Stimulated activated naive CD8-positive, alpha-beta T cell treated with anti-CD3 and anti-CD28 coated beads, Interleukin-15, amount 100 ng/mL, for 72 hours (primary cell): ENCODE data around the gene TRDN.
"Not testable (repeated sequence)": the region's sequence is repeated elsewhere in the genome, so short reads cannot be mapped to it uniquely, and the experiment has no call there.

Experiments
- ATAC-seq: fragments of 150-1000 bp; cut with Tn5 transposase; 2 replicates; pipeline ENCODE4 v1.10.0; 2021; ENCODE audit warnings: mild to moderate bottlenecking, moderate library complexity
- DNase-seq, 2 donors: peaks; one replicate each; pipeline ENCODE4 v3.0.0; 2021 to 2022
- H3K27ac Mint-ChIP-seq, 2 donors: one replicate each; pipeline ENCODE4 v1.8.0; 2022; ENCODE audit warnings: mild to moderate bottlenecking in 2 of 2, mixed read lengths in 2 of 2, moderate library complexity in 2 of 2
- H3K27me3 Mint-ChIP-seq: one replicate; pipeline ENCODE4 v1.8.0; 2022; ENCODE audit warnings: mixed read lengths
- H3K4me1 Mint-ChIP-seq: one replicate; pipeline ENCODE4 v1.8.0; 2022; ENCODE audit warnings: mild to moderate bottlenecking, mixed read lengths
- H3K4me3 Mint-ChIP-seq, 2 donors: one replicate each; pipeline ENCODE4 v1.8.0; 2022; ENCODE audit warnings: mild to moderate bottlenecking in 2 of 2, mixed read lengths in 2 of 2, moderate library complexity in 1 of 2
- H3K9me3 Mint-ChIP-seq, 2 donors: one replicate each; pipeline ENCODE4 v1.8.0; 2022; ENCODE audit warnings: mixed read lengths in 2 of 2

The TRDN gene

GRCh38 chr6:123515715-123516114 lies 121.0 kb downstream of the TRDN start:
- no peaks in the 10 kb centered on the region for H3K27me3 Mint-ChIP-seq
- DNase-seq (no peak), ATAC-seq (no peak)
- no peaks in the 10 kb centered on the region for H3K4me1 Mint-ChIP-seq
- H3K9me3 Mint-ChIP-seq, result no peaks in the 10 kb centered on the region
- no peak overlapping the region for H3K4me3 Mint-ChIP-seq
- no peak overlapping the region for H3K27ac Mint-ChIP-seq

GRCh38 chr6:123509112-123509511 lies 127.6 kb downstream of the TRDN start:
- Mint-ChIP-seq H3K9me3 (peaks cover 0 to 5% of the 10 kb centered on the region in 2 donors), H3K4me3 (no peak overlapping the region), H3K4me1 (no peaks in the 10 kb centered on the region), H3K27ac (no peak overlapping the region), H3K27me3 (no peaks in the 10 kb centered on the region)
- DNase-seq (no peak), ATAC-seq (no peak)

- DNase-seq, result no peak
- Mint-ChIP-seq H3K4me1 (no peaks in the 10 kb centered on the region), H3K27me3 (no peaks in the 10 kb centered on the region), H3K27ac (no peak overlapping the region), H3K4me3 (no peak overlapping the region), H3K9me3 (peaks cover 0 to 5% of the 10 kb centered on the region in 2 donors)
- no peak for ATAC-seq
These were observed 128.5 kb downstream of the TRDN start for GRCh38 chr6:123508290-123508689.

- peaks cover 0 to 5% of the 10 kb centered on the region in 2 donors for H3K9me3 Mint-ChIP-seq
- DNase-seq, result no peak
- no peaks in the 10 kb centered on the region for H3K4me1 Mint-ChIP-seq
- ATAC-seq, result no peak
- no peaks in the 10 kb centered on the region for H3K27me3 Mint-ChIP-seq
- no peak overlapping the region for H3K4me3 Mint-ChIP-seq
- no peak overlapping the region for H3K27ac Mint-ChIP-seq
These were observed 129.2 kb downstream of the TRDN start for GRCh38 chr6:123507582-123507981.

- H3K27ac Mint-ChIP-seq, result no peak overlapping the region
- peaks cover 0 to 5% of the 10 kb centered on the region in 2 donors for H3K9me3 Mint-ChIP-seq
- H3K27me3 Mint-ChIP-seq, result no peaks in the 10 kb centered on the region
- no peaks in the 10 kb centered on the region for H3K4me1 Mint-ChIP-seq
- no peak for DNase-seq
- no peak overlapping the region for H3K4me3 Mint-ChIP-seq
- ATAC-seq, result no peak
These were observed 133.1 kb downstream of the TRDN start for GRCh38 chr6:123503619-123504018.

GRCh38 chr6:123497025-123497424 lies 139.7 kb downstream of the TRDN start:
- no peaks in the 10 kb centered on the region for H3K4me1 Mint-ChIP-seq

GRCh38 chr6:123489589-123489988 lies 147.2 kb downstream of the TRDN start:
- Mint-ChIP-seq H3K27me3 (no peaks in the 10 kb centered on the region), H3K27ac (no peak overlapping the region), H3K4me3 (no peak overlapping the region), H3K4me1 (no peaks in the 10 kb centered on the region), H3K9me3 (no peaks in the 10 kb centered on the region)
- no peak for ATAC-seq
- no peak for DNase-seq

More at GRCh38 chr6:123497025-123497424, 139.7 kb downstream of the TRDN start:
- H3K27me3 Mint-ChIP-seq, result no peaks in the 10 kb centered on the region
- ATAC-seq, result no peak
- H3K27ac Mint-ChIP-seq, result no peak overlapping the region
- no peak for DNase-seq
- no peaks in the 10 kb centered on the region for H3K9me3 Mint-ChIP-seq
- no peak overlapping the region for H3K4me3 Mint-ChIP-seq

GRCh38 chr6:123480986-123481385 lies 155.8 kb downstream of the TRDN start:
- DNase-seq (no peak), ATAC-seq (no peak)
- no peaks in the 10 kb centered on the region for H3K4me1 Mint-ChIP-seq
- no peaks in the 10 kb centered on the region for H3K9me3 Mint-ChIP-seq
- no peaks in the 10 kb centered on the region for H3K27me3 Mint-ChIP-seq
- no peak overlapping the region for H3K27ac Mint-ChIP-seq
- H3K4me3 Mint-ChIP-seq, result no peak overlapping the region

- not testable (repeated sequence) for DNase-seq, H3K4me3 Mint-ChIP-seq, ATAC-seq, H3K9me3 Mint-ChIP-seq, H3K4me1 Mint-ChIP-seq, H3K27me3 Mint-ChIP-seq, H3K27ac Mint-ChIP-seq
These were observed 164.6 kb downstream of the TRDN start for GRCh38 chr6:123472025-123472702.

- peaks cover 0 to 7% of the 10 kb centered on the region in 2 donors for H3K9me3 Mint-ChIP-seq
- ATAC-seq, result no peak
- H3K27ac Mint-ChIP-seq, result no peak overlapping the region
- H3K4me1 Mint-ChIP-seq, result no peaks in the 10 kb centered on the region
- no peak overlapping the region for H3K4me3 Mint-ChIP-seq
- no peaks in the 10 kb centered on the region for H3K27me3 Mint-ChIP-seq
- DNase-seq, result no peak
These were observed 169.4 kb downstream of the TRDN start for GRCh38 chr6:123467392-123467791.

GRCh38 chr6:123462152-123462551 lies 174.6 kb downstream of the TRDN start:
- Mint-ChIP-seq H3K4me3 (no peak overlapping the region), H3K4me1 (no peaks in the 10 kb centered on the region), H3K9me3 (no peaks in the 10 kb centered on the region), H3K27me3 (no peaks in the 10 kb centered on the region), H3K27ac (no peak overlapping the region)
- ATAC-seq (no peak), DNase-seq (no peak)

GRCh38 chr6:123458218-123458617 lies 178.5 kb downstream of the TRDN start:
- no peak for DNase-seq
- no peak overlapping the region for H3K27ac Mint-ChIP-seq
- no peaks in the 10 kb centered on the region for H3K9me3 Mint-ChIP-seq
- no peaks in the 10 kb centered on the region for H3K4me1 Mint-ChIP-seq
- ATAC-seq, result no peak
- no peaks in the 10 kb centered on the region for H3K27me3 Mint-ChIP-seq
- H3K4me3 Mint-ChIP-seq, result no peak overlapping the region

- H3K4me1 Mint-ChIP-seq, result no peaks in the 10 kb centered on the region
- no peak overlapping the region for H3K4me3 Mint-ChIP-seq
- no peak for ATAC-seq
- DNase-seq, result no peak
- no peak overlapping the region for H3K27ac Mint-ChIP-seq
- H3K9me3 Mint-ChIP-seq, result peaks cover 0 to 8% of the 10 kb centered on the region in 2 donors
- H3K27me3 Mint-ChIP-seq, result no peaks in the 10 kb centered on the region
These were observed 179.9 kb downstream of the TRDN start for GRCh38 chr6:123456836-123457235.

GRCh38 chr6:123454448-123454847 lies 182.3 kb downstream of the TRDN start:
- Mint-ChIP-seq H3K27me3 (no peaks in the 10 kb centered on the region), H3K4me3 (no peak overlapping the region), H3K9me3 (peaks cover 0 to 25% of the 10 kb centered on the region in 2 donors), H3K27ac (no peak overlapping the region), H3K4me1 (no peaks in the 10 kb centered on the region)
- no peak for DNase-seq
- no peak for ATAC-seq

GRCh38 chr6:123453071-123453470 lies 183.7 kb downstream of the TRDN start:
- not testable (repeated sequence) for H3K27ac Mint-ChIP-seq, H3K4me1 Mint-ChIP-seq, H3K27me3 Mint-ChIP-seq, DNase-seq, ATAC-seq, H3K4me3 Mint-ChIP-seq
- peaks cover 0 to 36% of the 10 kb centered on the region in 2 donors for H3K9me3 Mint-ChIP-seq

GRCh38 chr6:123448306-123448884 lies 188.4 kb downstream of the TRDN start:
- H3K27me3 Mint-ChIP-seq, result no peaks in the 10 kb centered on the region
- H3K27ac Mint-ChIP-seq, result no peak overlapping the region
- DNase-seq (no peak), ATAC-seq (no peak)
- no peaks in the 10 kb centered on the region for H3K4me1 Mint-ChIP-seq
- peaks cover under 1 to 37% of the 10 kb centered on the region in 2 donors for H3K9me3 Mint-ChIP-seq
- H3K4me3 Mint-ChIP-seq, result no peak overlapping the region
